HG03196 (cell line): ENCODE data around the gene EPS8.
A peak's percentile ranks its signal among the peaks of the same experiment; 100 is the strongest.

Experiments used
- ATAC-seq: cut with Tn5 transposase; IDR thresholded peaks from one replicate; pipeline ENCODE4 v1.9.1; 2021; ENCODE audit not compliant: unreplicated experiment

EPS8 gene

DNA sequence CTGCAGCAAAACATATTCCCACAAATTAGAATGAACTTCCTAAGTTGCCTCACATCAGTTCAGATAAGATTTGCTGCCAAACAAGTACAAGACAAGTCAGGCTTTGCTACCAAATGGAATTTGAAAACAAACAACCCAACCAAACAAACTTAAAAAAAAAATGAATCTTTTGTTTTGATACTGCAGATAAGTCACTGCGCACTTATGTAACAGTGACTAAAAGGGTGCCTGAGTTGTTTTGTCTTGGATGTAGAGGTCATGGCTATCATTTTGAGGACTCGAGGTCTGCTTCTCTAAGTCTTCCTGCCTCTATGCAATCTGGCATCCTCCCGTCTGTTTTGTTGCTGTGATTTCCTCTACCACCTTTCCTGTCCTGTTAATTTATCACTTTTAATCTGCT lies 11.1 kb upstream of the EPS8 start:
- no peak for ATAC-seq

GRCh38 chr12:15797818-15798217 lies 8.6 kb upstream of the EPS8 start:
- no peak for ATAC-seq

- no peak for ATAC-seq
These were observed 7.4 kb upstream of the EPS8 start for GRCh38 chr12:15796493-15797141.

GRCh38 chr12:15794836-15795235 lies 5.6 kb upstream of the EPS8 start:
- ATAC-seq = no peak

DNA sequence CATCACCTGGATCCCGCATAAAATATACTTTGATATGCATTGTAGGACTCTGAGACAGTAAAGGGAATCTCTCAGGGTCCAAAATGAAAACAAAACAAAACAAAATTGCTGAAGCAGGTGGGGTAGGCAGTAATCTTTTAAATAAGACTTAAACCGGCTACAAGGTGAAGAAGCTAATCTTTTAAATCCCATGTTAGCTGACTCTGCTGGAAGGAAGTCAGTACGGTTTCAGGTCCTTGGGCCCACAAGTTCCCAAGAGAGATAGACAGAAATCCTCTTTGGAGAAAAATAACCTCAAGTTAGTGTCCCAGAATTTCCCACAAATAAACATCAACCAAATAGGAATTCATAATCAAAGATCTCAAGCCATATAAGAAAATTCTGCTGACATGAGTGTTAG lies 5.0 kb upstream of the EPS8 start:
- no peak for ATAC-seq

DNA sequence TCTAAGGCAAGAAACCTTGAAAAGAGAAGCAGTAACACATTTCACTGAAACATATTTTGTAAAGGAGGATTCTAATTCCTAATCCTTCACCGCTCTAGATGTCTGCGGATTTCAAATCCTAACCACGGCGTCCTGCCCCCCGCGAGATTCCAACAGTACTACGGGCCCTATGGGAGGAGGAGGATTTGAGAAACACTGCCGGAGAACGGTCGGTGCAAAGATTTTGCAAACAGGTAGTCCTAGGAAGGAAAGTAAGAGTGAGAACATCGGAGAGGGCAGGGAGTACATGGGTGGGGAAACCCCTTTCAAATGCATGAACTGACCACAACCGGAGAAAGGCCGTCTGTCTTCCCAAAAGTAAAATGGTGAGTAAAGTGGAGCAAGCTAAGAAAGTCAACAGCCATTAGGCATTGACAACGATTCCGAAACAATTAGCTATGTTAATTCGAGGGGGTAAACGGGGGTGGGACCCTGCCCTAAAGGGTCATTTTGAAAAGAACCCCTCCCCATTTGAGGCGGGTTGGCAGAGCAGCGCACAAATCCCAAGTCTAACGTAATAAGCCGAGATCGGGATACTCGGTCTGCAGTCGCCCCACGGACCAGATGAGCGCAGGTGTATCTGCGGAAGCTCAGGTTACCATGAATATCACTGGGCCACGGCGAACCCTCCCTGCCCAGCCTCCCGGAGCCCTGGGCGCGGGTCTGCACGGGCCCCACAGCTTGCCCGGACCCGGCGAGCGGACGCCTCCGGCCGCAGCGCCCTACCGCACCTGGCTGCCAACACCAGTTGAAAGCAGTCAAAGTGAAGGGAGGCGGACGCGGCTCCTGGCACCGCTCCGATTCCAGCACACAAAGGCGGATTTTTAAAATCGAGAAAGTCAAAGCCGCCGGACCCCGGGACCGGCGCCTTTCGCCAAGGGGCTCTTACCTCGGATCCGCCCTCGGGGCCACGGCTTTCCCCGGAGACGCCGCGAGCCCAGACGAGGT lies 662 bp downstream of the EPS8 start:
- ATAC-seq = peak; percentile 34

DNA sequence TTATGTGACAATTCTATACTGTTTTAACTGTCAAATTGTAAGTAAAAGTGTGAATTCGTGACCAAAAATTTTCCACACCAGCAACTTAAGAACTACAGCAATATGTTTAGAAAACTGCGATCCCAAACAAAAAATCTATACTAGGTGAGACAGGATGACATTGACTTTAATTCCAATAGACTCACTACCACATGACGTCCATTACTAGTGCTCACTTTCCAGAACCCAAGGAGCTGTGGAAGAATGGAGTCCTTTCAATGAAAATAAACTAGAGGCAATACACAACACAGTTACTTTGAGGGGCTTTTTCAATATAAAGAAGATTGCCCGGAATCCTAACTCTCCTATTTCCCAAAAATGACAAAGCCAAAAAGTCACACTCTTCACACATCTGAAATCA lies 1.4 kb downstream of the EPS8 start:
- ATAC-seq = no peak

DNA sequence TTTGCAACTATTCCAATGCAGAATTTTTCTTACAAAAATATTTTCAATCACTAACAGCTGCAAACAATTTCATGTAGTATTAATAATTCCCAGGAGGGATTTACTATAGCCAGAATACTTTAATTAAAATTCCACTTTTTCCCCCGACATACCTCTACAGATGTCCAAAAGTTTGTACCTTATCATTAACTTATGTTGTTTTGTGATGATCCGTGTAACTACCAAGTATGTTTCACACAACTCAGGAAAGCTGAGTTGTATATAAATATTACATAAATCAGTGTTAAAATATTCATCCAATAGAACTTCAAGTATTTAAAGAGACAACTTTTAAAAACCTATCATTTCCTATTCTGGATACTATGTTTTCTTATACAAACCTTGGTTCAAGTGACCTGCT lies 2.4 kb downstream of the EPS8 start:
- ATAC-seq = no peak

GRCh38 chr12:15783288-15783687 lies 5.9 kb downstream of the EPS8 start:
- no peak for ATAC-seq

DNA sequence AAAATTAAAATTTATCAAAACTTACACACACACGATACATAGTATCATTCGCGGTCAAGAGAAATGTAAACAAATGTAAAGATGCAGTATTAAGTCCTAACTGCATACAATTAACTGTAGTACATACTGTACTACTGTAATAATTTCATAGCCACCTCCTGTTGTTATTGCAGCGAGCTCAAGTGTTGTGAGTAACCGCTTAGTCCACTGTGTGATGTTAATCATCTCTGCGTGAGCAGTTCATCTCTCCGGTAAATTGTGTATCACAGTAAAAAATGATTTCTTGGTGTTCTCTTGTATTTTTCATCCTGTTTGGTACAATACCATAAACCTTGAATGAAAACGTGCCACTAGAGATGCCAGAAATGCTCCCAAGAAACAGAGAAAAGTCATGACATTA lies 6.5 kb downstream of the EPS8 start:
- no peak for ATAC-seq

DNA sequence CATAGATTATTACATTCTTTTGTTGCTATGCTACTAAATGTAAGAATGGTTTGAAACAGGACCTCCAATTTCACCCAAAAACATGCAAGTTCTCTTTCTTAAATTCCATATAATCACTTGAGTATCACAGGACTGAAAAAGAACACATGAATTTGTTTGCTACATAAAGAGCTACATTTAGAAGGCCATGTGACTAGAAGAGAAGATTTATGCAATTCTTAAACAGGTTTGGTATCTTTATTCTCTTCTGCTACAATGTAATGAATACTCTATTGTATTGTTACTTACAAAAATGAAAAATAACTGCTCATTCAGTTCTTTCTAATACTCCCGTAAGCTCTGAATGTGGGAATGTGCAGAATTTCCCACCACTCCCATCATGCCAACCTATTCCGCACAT lies 9.3 kb downstream of the EPS8 start:
- no peak for ATAC-seq

DNA sequence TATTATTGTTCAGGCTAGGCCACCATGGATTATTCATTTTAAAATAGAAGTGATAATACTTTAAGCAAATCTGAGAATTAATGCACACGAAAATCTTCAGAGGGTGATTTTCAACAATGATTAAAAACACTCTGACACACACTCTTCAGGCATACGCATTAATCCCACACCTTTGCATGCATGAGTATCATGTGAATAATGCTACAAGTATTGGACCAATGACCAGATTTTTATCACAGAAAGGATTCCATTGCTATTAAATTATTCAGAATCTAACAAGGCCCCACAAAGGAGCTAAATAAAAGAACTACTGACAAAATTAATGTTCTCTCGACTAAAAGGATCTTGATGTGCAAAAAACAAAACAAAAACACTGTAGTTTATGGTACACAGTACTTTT lies 11.1 kb downstream of the EPS8 start:
- no peak for ATAC-seq

DNA sequence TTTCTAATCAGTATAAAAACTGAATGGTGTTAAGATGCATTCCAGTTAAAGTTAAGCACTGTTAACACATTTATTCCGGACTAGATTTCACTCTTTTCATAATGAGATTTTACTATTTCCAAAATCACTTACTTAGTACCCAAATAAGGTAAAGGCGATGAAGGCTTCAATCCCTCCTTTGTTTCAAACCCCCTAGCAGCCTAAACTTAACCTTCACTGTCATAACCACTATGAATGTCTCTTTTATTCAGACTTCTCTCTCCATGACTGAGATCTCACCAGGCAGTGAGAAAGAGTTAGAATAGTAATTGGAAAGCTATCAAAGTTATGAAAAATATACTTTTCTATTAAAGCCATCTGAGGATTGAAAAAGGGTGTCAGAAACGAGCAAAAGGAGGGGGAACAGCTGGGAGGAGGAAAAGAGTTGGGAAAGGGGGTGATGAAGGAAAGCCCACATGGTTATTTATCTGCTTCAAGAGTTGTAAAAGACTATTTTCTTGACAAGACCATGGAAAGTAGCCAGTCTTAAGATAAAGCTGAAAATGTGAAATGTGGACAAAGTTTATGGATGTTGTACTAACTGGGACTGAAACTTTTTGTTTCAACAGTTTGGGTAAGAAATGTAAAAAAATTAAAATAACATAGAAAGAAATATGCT lies 11.7 kb downstream of the EPS8 start:
- no peak for ATAC-seq

GRCh38 chr12:15776532-15776931 lies 12.7 kb downstream of the EPS8 start:
- ATAC-seq = no peak

DNA sequence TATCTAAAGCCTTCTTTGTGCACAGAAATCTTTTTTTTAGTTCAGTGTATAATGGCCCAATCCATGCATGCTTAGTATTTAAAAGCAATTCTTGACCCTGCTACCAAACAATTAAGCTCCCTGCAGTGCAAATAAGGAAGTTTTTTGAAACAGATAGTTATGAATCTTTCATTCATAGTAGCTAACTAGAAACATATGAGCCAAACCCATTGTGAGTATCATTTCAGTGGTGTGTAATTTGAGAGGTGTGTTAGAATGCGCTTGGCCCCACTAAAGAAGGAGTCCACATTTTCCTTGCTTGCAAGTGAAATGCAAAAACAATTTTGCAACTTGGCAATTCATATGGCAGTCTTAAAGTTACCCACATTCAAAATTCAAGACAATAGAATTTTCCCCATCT lies 14.4 kb downstream of the EPS8 start:
- no peak for ATAC-seq

- ATAC-seq = no peak
These were observed 16.7 kb downstream of the EPS8 start for GRCh38 chr12:15772405-15773018.

GRCh38 chr12:15770581-15770980 lies 18.6 kb downstream of the EPS8 start:
- ATAC-seq = no peak

DNA sequence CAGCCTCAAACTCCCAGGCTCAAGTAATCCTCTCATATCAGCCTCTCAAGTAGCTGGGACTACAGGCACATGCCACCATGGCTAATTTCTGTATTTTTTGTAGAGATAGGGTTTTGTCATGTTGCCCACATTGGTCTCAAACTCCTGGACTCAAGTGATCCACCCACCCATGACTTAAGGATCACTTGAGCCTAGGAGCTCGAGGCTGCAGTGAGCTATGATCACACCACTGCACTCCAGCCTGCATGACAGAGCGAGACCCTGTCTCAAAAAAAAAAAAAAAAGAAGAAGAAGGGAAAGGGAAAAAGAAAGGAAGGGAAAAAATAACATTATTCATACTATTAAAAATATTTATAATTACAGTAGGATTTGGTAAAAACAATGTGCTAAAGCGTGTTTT lies 19.2 kb downstream of the EPS8 start:
- no peak for ATAC-seq

- ATAC-seq = no peak
These were observed 19.6 kb downstream of the EPS8 start for GRCh38 chr12:15769586-15769985.

DNA sequence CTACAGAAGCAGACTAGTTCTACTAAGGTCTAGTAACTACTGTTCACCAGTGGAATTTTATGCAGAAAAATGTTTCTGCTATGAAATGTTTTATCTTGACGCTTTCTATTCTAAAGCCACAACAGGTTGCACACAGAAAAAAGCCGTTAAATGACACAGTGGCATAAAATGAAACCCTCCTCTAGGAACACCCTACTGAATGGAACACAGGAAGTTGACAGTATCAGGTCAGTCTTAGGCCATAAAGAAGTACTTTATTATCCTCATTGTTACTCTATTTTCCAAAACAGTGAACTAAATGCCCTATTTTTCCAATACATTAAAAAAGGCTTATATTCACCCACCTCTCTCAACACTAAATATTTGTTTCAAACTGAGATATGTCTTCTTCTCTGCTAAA lies 21.9 kb downstream of the EPS8 start:
- no peak for ATAC-seq

- no peak for ATAC-seq
These were observed 25.9 kb downstream of the EPS8 start for GRCh38 chr12:15763328-15763727.
